ENCODE measurements around the gene JKAMP. TPM values are rescaled to one million over a fixed set of nuclear protein-coding genes. Genes with fewer than 3 reads are reported as not detected.

The JKAMP gene
- total RNA-seq, 1 donor from 2014 or later = 61.8 TPM

DNA sequence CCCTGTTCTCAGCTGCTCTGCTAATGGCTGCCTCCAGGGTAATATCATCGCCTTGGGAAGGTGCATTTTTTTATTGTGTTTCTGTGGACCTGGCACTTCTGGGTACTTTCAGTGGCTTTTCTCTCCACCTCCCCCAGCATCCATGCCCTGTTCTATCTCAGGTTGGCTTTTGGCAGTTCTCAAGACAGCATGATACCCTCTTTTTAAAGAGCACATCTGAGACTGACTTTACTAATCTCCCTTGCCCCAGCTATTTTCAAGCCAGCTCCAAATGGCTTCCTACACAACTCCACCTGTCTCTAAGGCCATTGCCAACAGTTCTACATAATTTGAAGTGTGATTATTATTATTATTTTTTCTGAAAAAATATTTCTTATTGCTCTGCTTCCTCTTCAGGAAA, 53.2 kb downstream of the JKAMP start:
- no peak for DNase-seq (ENCODE audit: extremely low read depth, low read depth, low spot score)

DNA sequence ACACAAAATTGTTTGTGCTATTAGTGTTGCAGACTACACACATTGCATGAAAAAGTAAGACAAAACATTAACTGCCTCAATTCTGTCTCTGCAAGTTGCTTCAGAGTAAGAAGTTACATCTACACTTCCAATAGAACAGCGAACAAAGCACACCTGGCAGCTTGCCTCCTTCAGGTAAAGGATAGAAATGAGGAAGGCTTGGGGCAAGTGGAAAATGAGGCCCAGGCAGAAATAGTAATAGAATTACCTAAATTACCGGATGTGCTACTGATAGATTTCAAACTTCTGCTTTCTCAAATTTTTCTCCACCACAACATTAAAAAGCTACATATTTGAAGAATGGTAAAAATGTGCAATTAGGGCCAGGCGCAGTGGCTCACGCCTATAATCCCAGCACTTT, 54.6 kb downstream of the JKAMP start:
- DNase-seq (ENCODE audit: extremely low read depth, low read depth, low spot score) = no peak

GRCh38 chr14:59540852-59541251, 56.5 kb downstream of the JKAMP start:
- DNase-seq (ENCODE audit: extremely low read depth, low read depth, low spot score) = no peak

DNA sequence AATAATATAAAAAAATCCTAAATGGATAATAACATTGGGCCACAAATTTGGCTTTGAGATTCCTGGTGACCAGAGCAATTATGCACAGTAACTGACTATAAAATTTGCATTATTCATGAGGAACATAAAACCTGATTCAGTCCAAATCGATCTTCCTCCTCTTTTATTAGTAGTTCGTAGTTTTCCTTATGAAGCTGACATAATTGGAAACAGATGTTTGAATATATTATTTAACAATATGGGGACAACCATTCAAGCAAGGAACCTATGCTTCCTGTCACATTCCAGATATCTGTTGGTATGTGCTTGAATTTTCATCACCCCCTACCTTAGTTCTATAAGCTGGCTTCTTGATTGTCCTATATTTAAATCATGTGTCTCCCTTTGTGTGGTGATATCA, 57.4 kb downstream of the JKAMP start:
- DNase-seq (ENCODE audit: extremely low read depth, low read depth, low spot score) = no peak

- DNase-seq (ENCODE audit: extremely low read depth, low read depth, low spot score) = no peak
Measured at GRCh38 chr14:59543873-59544272, 59.6 kb downstream of the JKAMP start.

- no peak for DNase-seq (ENCODE audit: extremely low read depth, low read depth, low spot score)
Measured at GRCh38 chr14:59547310-59547709, 63.0 kb downstream of the JKAMP start.

Other genes with a start within 250 kb of the JKAMP start
- 0.97 and 4.8 TPM in 2 replicates for gene GPR135, start 19.1 kb upstream of the JKAMP start, total RNA-seq
- 35.8 and 74.9 TPM in 2 replicates for gene L3HYPDH, start 109 bp upstream of the JKAMP start, total RNA-seq
- gene CCDC175, start 92.3 kb downstream of the JKAMP start, total RNA-seq = not detected in 2 replicates